ENCODE data around the gene C16orf74. TPM values are rescaled to one million over a fixed set of nuclear protein-coding genes. Genes with fewer than 3 reads are reported as not detected.

C16orf74 gene
- total RNA-seq, 1 experiment from 2014 or later = 44.3 TPM

DNA sequence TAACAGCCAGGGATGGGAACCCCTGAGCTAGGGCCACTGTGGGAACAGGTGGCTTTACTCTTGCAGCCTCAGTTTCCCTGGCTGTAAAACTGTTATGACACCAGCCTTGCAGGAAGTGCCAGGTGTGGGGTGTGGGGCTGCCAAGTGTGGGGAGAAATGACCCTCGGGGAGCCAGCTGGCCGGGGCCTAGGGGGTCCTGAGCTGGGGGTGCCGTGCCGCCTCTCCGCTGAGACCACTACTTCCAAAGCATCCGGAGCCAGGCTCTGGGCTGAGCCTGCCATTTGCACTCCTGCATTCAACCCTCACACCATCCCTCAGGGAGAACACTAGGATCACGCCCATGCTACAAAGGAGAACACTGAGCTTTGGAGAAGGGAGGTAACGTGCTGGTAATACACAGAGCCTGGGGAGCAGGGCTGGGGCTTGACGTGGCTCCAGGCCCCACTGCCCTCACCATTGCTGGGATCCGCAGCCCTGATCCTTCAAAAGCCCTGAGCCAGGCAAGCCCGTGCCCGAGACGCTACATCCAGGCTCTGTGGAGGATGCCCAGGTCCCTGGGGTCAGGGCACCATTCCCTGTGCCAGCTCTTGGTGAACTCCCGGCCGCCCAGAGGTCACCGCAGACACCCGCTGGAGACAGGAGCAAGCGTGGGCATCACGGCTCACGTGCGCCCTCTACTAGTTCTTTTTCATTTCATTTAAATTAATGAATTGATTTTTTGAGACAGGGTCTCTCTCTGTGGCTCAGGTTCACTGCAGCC lies 33.3 kb downstream of the C16orf74 start:
- ChIA-PET CTCF (no interaction called here), POLR2A (ENCODE audit: unreplicated experiment) (no interaction called here)
- H3K4me1 ChIP-seq (replicated peaks; ENCODE audit: insufficient read depth) = peaks cover 24% of the 10 kb centered on the region
- H3K79me2 ChIP-seq (ENCODE audit: low read depth) = no peaks in the 10 kb centered on the region
- H3K27me3 ChIP-seq (ENCODE audit: insufficient read depth, low read depth) = no peaks in the 10 kb centered on the region
- H4K20me1 ChIP-seq (ENCODE audit: insufficient read depth) = peaks cover 14% of the 10 kb centered on the region
- H3K9me2 ChIP-seq (ENCODE audit: insufficient read depth) = no peaks in the 10 kb centered on the region
- intact Hi-C loops (cut with micrococcal nuclease; ENCODE audit: unreplicated experiment) = no loop called here
- H3F3A ChIP-seq (ENCODE audit: insufficient read depth, low read depth) = peaks cover 25% of the 10 kb centered on the region; the same call in 1 of the 2 replicates
- no peak overlapping the region for H2AFZ ChIP-seq
- no peaks in the 10 kb centered on the region for H3K36me3 ChIP-seq (ENCODE audit: low read depth)
- H3K9me3 ChIP-seq (ENCODE audit: insufficient read depth, low read depth) = no peaks in the 10 kb centered on the region
- no peak for TF ChIP-seq EZH2 (IDR thresholded peaks at IDR 0.05; ENCODE audit: low read depth)
- TF ChIP-seq, protein P1, sequence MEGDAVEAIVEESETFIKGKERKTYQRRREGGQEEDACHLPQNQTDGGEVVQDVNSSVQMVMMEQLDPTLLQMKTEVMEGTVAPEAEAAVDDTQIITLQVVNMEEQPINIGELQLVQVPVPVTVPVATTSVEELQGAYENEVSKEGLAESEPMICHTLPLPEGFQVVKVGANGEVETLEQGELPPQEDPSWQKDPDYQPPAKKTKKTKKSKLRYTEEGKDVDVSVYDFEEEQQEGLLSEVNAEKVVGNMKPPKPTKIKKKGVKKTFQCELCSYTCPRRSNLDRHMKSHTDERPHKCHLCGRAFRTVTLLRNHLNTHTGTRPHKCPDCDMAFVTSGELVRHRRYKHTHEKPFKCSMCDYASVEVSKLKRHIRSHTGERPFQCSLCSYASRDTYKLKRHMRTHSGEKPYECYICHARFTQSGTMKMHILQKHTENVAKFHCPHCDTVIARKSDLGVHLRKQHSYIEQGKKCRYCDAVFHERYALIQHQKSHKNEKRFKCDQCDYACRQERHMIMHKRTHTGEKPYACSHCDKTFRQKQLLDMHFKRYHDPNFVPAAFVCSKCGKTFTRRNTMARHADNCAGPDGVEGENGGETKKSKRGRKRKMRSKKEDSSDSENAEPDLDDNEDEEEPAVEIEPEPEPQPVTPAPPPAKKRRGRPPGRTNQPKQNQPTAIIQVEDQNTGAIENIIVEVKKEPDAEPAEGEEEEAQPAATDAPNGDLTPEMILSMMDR (conservative IDR thresholded peaks at IDR 0.05) = peak; percentile 81
- H3K4me3 ChIP-seq = no peak overlapping the region
- no peak overlapping the region for H3K4me2 ChIP-seq
- H3K27ac ChIP-seq = no peak overlapping the region
- peak in 1 of 2 experiments; percentile 47 for DNase-seq
- no TSS peak for BruUV-seq (replicated peaks)

DNA sequence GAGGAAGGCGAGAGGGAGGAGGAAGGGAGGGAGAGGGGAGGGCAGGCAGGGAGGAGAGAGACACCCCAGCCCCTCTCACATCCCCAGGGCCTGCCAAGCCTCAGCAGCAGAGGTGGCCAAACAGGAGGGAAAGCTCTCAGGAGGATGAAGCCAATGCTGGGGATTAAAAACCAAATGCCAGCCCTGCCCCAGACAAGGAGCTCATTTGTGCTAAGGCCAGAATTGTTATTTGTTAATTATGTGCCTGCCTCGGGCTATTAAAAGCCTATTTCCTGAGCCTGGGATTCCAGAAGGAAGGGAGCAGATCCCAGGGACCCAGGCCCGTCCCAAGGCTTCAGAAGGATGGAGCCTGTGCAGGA lies 34.2 kb downstream of the C16orf74 start:
- intact Hi-C loops (cut with micrococcal nuclease; ENCODE audit: unreplicated experiment) = no loop called here
- no peaks in the 10 kb centered on the region for H3K79me2 ChIP-seq (ENCODE audit: low read depth)

DNA sequence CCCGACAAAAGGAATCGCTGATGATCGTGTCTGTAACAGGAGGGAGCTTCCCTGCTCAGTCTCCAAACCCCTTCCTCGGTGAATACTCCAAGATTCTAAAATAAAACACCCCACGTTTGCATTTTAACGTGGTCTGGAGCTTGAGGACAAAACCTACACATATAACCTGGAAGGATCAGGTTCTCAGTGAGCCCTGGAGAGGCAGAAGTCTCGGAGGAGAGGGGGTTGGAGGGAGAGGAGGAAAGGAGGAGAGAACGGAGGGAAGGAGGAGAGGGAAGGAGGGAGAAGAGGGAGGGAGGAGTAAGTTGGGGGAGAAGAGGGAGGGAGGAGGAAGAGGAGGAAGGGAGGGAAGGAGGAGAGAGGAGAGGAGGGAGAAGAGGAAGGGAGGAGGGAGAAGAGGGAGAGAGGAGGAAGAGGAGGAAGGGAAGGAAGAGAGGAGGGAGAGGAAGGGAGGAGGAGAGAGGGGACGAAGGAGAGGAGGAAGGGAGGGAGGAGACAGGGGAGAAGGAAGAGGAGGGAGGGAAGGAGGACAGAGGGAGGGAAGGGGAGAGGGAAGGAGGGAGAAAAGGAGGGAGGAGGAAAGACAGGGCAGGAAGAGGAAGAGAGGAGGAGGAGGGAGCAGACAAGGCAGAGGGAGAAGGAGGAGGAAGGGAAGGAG lies 34.7 kb downstream of the C16orf74 start:
- peaks cover 20% of the 10 kb centered on the region; the same call in 1 of the 2 replicates for H3F3A ChIP-seq (ENCODE audit: insufficient read depth, low read depth)
- TF ChIP-seq, protein P1 (conservative IDR thresholded peaks at IDR 0.05) = no peak
- TF ChIP-seq EZH2 (IDR thresholded peaks at IDR 0.05; ENCODE audit: low read depth) = no peak
- peaks cover 9% of the 10 kb centered on the region for H4K20me1 ChIP-seq (ENCODE audit: insufficient read depth)
- H3K9me3 ChIP-seq (ENCODE audit: insufficient read depth, low read depth) = peaks cover 4% of the 10 kb centered on the region; the same call in 1 of the 2 replicates
- peaks cover 10% of the 10 kb centered on the region; the same call in 1 of the 2 replicates for H3K4me1 ChIP-seq (replicated peaks; ENCODE audit: insufficient read depth)
- H3K27me3 ChIP-seq (ENCODE audit: insufficient read depth, low read depth) = no peaks in the 10 kb centered on the region
- no peak overlapping the region for H3K27ac ChIP-seq
- no peak overlapping the region for H2AFZ ChIP-seq
- H3K4me2 ChIP-seq = no peak overlapping the region
- ChIA-PET CTCF (interaction anchor here (0.5 to 0.7 kb wide), 2 partner anchors 26 to 102 kb away, joined by 6 to 10 read pairs; no protein-coding TSS in a partner anchor), POLR2A (ENCODE audit: unreplicated experiment) (interaction anchor here (0.6 to 0.9 kb wide), 2 partner anchors 30 to 287 kb away, joined by 3 to 6 read pairs; no protein-coding TSS in a partner anchor)
- no peaks in the 10 kb centered on the region for H3K36me3 ChIP-seq (ENCODE audit: low read depth)
- intact Hi-C loops (cut with micrococcal nuclease; ENCODE audit: unreplicated experiment) = no loop called here
- BruUV-seq (replicated peaks) = no TSS peak
- H3K79me2 ChIP-seq (ENCODE audit: low read depth) = no peaks in the 10 kb centered on the region
- H3K4me3 ChIP-seq = no peak overlapping the region
- DNase-seq = no peak
- no peaks in the 10 kb centered on the region for H3K9me2 ChIP-seq (ENCODE audit: insufficient read depth)

More for the DNA sequence above, 34.2 kb downstream of the C16orf74 start:
- Histone ChIP-seq H3K4me3 (no peak overlapping the region), H3K9me3 (ENCODE audit: insufficient read depth, low read depth) (peaks cover 4% of the 10 kb centered on the region; the same call in 1 of the 2 replicates), H3K4me1 (replicated peaks; ENCODE audit: insufficient read depth) (peaks cover 15% of the 10 kb centered on the region), H3K4me2 (no peak overlapping the region), H3K9me2 (ENCODE audit: insufficient read depth) (no peaks in the 10 kb centered on the region), H3K27ac (no peak overlapping the region), H3K27me3 (ENCODE audit: insufficient read depth, low read depth) (no peaks in the 10 kb centered on the region), H3F3A (ENCODE audit: insufficient read depth, low read depth) (peaks cover 25% of the 10 kb centered on the region; the same call in 1 of the 2 replicates), H3K36me3 (ENCODE audit: low read depth) (no peaks in the 10 kb centered on the region), H2AFZ (no peak overlapping the region), H4K20me1 (ENCODE audit: insufficient read depth) (peaks cover 14% of the 10 kb centered on the region)
- DNase-seq = no peak
- CTCF ChIA-PET = no interaction called here
- no TSS peak for BruUV-seq (replicated peaks)
- POLR2A ChIA-PET (ENCODE audit: unreplicated experiment) = no interaction called here
- TF ChIP-seq EZH2 (IDR thresholded peaks at IDR 0.05; ENCODE audit: low read depth) = no peak
- TF ChIP-seq, protein P1 (conservative IDR thresholded peaks at IDR 0.05) = no peak
